Thoracic aorta endothelial cell (primary cell): Measurements from ENCODE around the gene MRPL41. TPM values are rescaled to one million over a fixed set of nuclear protein-coding genes. Genes with fewer than 3 reads are reported as not detected.

Experiments used
- total RNA-seq: library from RNA; depleted of rRNA; stranded (reverse); fragments of >200 nt; gene quantifications from 2 replicates; pipeline ENCODE4 v1.2.3, GENCODE V29; 2012

MRPL41 gene
- total RNA-seq = 37.7 and 45.1 TPM in 2 replicates

DNA sequence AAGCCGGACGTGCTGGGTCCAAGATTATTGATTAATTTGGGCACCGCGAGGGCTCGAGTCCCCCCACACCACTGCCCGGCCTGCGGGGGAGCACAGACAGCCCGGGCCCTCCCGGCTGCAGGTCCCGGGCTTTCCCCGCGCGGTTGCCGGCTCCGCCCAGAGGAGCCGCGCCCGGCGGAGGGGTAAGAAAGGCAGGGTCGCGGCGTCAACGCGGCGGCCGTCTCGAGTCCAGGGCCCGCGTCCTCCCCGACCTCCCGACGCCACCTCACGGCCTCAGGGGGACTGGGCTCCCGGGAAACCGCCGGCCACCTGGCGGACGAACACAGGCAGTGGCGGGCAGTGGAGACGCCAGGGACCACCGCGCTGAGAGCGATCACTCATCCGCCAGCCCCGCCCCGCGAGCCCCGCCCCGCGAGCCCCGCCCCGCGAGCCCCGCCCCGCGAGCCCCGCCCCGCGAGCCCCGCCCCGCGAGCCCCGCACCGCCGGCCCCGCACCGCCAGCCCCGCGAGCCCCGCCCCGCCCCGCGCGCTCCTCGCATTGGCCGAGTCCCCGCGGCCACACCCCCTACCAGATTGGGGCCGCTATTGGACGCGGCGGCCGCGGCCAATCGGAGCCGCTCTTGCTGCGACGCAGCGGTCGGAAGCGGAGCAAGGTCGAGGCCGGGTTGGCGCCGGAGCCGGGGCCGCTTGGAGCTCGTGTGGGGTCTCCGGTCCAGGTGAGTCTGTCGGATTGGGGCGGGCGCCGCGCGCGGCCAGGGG, at the start of gene MRPL41:
Gene MRPL41 (plus strand): TSS at position 616 of the 758 bp plus-strand sequence. CDS start 203 bp downstream, outside the sequence.

DNA sequence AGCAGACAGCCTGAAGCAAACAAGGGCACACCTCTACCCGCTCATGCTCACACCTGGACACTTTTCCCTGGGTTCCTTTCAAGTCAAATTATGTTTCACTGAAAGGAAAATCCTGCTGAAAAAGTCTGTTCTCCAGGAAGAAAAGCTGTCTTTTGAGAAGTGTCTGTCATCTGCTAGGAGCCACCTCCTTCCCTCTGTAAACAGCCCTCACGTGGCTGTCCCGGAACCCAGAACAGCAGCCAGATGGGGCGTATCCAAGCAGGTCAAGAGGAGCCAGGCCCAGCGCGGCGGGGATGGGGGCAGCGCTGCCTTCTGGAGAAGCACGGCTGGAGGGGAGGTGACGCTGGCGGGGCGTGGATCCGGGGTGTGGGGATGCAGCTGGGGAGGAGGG, 1.5 kb upstream of the MRPL41 start, which contains the start of gene PNPLA7:
Gene PNPLA7 (minus strand): TSS at position 172 of the 391 bp plus-strand sequence. CDS start 205 bp downstream, outside the sequence.

DNA sequence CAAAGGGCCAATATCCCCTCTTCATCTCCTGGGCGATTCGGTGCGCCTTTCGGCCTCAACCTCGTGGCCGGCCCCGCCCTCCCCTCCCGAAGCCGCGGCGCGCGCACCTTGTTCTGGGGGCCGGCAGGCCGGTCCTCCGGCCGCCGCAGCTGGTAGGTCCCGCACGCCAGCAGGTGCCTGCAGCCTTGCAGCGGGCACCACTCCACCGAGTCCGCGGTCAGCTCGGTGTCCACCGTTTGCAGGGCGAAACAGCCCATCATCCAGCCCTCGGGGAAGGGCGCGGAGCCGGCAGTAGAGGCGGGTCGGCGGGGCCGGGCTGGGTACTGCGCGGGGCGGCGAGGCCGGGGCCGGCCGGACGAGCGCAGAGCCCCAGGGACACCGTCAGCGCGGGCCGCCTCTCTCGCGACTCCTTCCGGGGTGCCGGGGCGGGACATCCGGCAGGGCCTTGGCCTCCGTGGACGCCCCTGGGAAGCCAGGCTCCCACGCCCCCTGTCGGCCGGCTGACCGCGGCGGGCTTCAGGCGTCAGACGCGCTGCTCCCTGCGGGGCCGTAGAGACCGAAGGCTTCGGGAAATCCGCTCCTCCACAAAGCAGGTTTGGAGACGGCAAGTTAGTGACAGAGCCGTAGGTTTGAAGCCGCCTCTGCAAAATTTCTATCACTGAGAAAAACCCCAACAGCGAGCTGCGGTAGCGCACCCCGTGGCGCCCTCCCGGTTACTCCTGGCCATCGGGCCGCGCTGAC, 27.0 kb downstream of the MRPL41 start, which contains the start of gene DPH7:
Gene DPH7 (minus strand): TSS at position 408 of the 741 bp plus-strand sequence. CDS start 148 bp downstream, at position 260.

DNA sequence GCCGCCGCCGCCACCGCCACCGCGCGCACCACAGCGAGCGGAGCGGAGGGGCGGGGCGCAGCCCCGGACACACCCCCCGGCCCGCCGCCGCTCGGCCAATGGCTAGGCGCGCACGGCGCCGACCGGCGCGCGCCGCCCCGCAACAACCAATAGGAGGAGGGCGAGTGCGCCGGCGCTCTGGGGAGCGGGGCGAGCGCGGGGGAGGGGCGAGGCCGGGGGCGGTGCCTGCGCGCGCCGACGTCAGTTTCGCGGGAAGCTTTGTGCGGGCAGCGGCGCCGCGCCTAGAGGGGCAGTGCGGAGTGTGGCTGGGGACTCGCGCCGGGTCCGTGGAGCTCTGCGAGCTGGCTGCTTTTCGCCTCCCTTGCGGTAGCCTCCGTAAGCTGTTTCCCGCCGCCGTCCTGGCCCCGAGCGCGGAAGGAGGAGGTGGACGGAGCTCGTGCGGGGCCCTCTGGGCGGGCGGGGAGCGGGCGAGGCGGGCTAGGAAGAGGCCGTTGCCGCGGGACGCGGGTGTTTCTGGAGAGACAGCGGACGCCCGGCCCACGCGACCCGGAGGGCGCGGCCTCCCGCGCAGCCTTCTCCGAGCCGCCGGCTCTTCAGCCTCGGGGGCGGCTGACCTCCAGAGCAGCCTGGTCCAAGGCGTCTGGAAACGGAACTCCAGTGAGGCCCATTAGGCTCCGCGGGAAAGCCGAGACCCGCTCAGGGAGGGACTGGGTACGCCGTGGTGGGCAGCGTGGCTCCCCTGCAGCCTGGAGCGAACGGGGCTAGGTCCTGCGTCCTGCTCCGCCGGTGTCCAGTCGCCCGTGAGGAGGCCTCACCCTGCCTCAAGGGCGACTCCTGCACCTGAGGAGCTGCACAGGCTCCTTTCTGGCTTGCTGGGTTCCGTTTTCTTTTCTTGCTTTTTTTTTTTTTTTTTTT, 39.0 kb downstream of the MRPL41 start, which contains the start of gene ZMYND19:
Gene ZMYND19 (minus strand): TSS at position 44 of the 915 bp plus-strand sequence. CDS start 249 bp downstream, outside the sequence.

Other genes with a start within 250 kb of the MRPL41 start
- 12.1 and 16.5 TPM in 2 replicates for gene NRARP, start 249.6 kb upstream of the MRPL41 start, total RNA-seq
- gene EXD3, start 128.7 kb upstream of the MRPL41 start, total RNA-seq = 9.0 and 9.3 TPM in 2 replicates
- 0.27 and 0.29 TPM in 2 replicates for gene NOXA1, start 128.5 kb upstream of the MRPL41 start, total RNA-seq
- gene ENTPD8, start 110.5 kb upstream of the MRPL41 start, total RNA-seq = not detected in 2 replicates
- 38.8 and 44.0 TPM in 2 replicates for gene NSMF, start 92.5 kb upstream of the MRPL41 start, total RNA-seq
- gene PNPLA7, start 1.5 kb upstream of the MRPL41 start, total RNA-seq = 0.22 and 0.66 TPM in 2 replicates
- 22.8 and 23.9 TPM in 2 replicates for gene DPH7, start 27.0 kb downstream of the MRPL41 start, total RNA-seq
- gene ZMYND19, start 38.6 kb downstream of the MRPL41 start, total RNA-seq = 16.8 and 19.7 TPM in 2 replicates
- gene ARRDC1, start 53.8 kb downstream of the MRPL41 start, total RNA-seq = 14.8 and 21.1 TPM in 2 replicates
- gene EHMT1, start 67.1 kb downstream of the MRPL41 start, total RNA-seq = 51.7 and 60.1 TPM in 2 replicates